GM11168 (cell line): ENCODE results near the gene CACNA1C.

Experiments used
- in situ Hi-C: fragments of 300-500 bp; cut with MboI; formaldehyde crosslinking; loops from one replicate; pipeline ENCODE4 v1.12.0; 2022; ENCODE audit warnings: low sequenced_read_pairs; ENCODE audit not compliant: unreplicated experiment

CACNA1C gene

DNA sequence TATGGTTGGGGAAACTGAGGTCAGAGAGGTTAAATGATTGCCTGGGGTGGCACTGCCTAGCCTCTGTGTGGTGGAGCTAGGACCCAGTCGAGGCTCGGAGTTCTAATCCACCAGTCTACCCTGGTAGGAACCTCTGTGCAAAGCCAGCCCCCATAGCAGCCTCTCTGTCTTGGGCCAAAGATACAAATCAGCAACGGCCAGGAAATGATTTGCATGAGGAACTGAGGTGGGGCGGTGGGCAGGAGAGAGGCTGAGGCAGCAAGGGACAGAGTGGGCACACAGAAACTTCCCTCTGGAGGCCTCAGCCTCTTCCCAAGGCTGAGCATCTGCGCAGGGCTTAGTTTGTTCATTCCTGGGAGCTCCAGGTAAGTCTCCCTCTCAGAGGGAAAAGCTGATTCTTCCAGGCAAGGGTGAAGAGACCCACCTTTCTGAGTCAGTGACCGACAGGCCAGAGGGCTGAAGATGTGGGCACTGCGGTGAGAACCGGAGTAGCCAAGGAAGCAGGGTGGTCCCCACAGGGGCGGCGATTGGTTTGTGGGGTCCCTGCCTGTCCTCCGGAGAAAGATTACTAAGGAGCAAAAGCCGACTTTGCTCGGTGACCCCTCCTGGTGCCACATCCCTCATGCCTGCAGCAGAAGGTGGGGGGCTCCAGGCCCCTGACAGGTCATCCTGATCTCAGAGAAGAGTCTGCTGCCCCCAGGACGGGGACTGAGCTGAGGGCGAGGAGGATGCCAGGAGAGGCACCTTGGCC is 134.6 kb downstream of the CACNA1C start:
- in situ Hi-C loops: no loop called here

DNA sequence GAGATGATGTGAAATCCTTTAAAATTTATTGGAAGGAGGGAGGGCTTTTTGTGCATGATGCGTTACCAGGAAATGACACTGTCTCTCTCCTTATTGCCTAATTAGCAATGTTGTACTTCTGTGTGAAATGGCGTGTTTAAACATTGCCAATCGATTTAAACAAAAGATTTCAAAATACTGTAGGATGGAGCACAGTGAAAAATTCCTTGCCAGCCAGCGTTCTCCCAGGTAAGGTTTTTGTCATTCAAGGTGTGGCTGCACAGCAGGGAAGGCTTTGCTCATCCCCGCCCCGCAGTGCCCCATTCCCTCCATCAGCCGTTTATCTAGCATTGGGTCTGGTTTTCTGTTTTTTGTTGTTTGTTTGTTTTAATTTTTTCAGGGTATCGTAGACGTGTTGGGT is 137.3 kb downstream of the CACNA1C start:
- in situ Hi-C loops: no loop called here

DNA sequence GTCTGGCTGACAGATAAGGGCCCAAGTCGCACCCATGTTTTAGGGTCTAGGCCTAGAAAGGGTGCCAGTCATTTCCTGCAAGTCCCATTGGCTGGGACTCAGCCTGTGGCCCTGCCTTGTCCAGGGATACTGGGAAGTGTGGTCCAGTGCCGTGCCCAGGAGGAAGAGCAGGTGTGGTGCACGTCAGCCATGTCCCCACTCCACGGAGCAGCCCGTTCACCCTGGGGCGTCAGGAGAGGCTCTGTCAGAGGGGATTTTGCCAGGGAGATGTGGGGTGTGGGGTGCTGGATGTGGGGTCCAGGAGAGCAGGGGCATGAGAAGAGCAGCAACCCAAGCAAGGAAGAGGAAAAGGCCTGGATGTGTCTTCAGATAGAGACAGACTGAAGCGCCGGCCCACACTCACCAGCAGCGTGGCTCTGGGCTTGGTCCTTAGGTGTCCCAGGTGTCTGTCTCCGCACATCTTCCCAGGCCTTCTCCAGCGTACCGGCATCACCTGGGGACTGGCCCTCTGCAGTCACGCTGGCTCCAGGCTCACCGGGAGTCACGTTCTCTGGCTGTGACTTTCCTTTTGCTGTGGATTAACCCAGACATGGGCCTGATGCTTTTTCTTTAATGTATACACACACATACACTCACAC is 138.2 kb downstream of the CACNA1C start:
- in situ Hi-C loops: no loop called here

DNA sequence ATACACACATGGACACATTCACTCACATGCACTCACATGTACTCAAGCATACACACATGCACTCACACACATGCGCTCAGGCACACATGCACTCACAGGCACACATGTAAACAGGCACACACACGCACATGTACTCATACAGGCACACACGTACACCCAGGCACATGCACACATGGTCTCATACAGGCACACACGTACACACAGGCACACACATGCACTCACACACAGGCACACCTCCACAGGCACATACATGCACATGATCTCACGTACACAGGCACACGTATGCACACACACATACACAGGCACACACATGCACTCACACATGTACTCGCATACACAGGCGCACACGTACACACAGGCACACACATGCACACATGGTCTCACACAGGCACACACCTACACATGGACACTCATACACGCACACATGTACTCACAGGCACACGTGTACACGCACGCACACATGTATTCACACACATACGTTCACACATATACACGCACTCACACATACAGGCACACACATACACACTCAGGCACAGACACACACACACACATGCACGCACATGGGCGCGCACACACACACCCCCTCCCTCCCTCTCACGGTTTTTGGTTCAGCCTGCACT is 138.9 kb downstream of the CACNA1C start:
- in situ Hi-C loops: no loop called here

- in situ Hi-C loops: no loop called here
Measured at GRCh38 chr12:2192231-2192630, 139.4 kb downstream of the CACNA1C start.

- in situ Hi-C loops: no loop called here
Measured at GRCh38 chr12:2194060-2194459, 141.3 kb downstream of the CACNA1C start.

GRCh38 chr12:2194571-2194970 is 141.8 kb downstream of the CACNA1C start:
- in situ Hi-C loops: no loop called here

DNA sequence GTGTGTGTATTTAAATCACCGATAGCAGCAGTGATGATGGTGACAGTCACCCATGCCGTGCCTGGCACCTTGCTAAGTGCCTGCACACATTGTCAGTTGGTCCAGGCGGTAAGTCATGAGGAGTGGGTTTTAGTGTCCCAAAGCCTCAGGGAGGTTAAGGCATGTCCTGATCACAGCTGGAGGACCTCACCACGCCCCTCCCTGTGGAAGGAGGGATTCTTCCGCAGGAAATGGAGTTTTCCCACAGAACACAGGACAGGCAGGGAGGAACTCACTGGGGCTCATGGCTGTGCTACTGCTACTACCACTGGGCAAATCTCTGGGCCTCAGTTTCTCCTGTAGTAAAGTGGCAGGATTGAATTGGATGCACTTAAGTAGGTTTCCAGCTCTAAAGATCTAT is 142.3 kb downstream of the CACNA1C start:
- in situ Hi-C loops: no loop called here

- in situ Hi-C loops: no loop called here
Measured at GRCh38 chr12:2198005-2198501, 145.3 kb downstream of the CACNA1C start.

DNA sequence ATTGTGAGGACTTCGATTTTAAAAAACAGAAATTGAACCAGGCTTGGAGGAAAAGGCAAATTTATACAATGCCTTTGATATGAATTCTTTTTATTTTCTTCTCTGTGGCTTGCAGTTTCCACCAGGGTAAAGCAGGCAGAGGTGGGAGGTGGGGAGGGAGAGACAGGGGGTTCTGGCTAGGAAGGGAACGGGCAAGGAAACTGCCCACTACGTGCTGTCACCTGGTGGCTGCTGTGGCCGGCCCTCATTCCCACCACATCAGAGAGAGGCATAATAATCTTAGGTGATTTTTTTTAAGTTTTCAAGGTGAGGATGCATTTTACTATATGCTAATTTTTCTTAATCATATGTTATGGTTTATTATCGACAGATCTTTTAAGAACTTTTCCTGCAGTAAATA is 145.8 kb downstream of the CACNA1C start:
- in situ Hi-C loops: no loop called here

GRCh38 chr12:2205996-2206395 is 153.2 kb downstream of the CACNA1C start:
- in situ Hi-C loops: no loop called here

DNA sequence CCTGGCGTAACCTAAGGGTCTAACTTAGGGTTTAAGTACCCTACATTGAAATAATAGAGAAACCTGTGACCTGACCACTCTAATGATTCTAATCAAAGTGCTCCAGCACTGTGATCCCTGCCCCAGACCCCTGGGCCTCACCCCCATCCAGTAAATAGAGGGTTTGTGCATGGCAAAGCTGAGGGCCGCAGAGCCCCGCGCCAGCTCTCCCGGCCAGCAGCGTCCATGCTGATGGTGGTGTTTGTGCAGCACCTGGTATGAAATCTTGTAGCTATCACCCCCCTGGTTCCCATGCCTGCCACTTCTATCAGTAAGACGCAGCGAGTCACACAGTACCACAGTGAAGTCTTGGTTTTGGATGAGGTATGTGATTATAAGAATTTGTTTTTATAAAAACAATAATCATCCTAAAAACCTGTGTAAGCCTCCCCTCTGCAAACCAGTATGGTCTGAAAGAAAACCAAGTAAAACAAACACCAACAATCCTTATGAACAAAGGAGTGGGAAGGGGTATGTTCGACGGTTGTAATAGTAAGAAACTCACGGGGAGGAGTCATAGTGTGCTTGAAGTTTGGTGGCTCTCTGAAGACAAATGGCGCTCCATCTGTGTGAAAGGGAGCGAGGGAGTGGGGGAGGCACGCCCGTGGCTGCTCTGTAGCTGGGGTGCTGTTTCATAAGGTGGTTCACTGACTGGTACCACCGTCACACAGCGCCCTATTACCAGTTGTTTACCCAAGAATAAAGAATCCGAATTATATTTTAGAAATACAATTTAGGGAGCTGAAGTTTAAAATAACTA is 156.2 kb downstream of the CACNA1C start:
- in situ Hi-C loops: no loop called here

GRCh38 chr12:2211119-2211518 is 158.3 kb downstream of the CACNA1C start:
- in situ Hi-C loops: no loop called here

DNA sequence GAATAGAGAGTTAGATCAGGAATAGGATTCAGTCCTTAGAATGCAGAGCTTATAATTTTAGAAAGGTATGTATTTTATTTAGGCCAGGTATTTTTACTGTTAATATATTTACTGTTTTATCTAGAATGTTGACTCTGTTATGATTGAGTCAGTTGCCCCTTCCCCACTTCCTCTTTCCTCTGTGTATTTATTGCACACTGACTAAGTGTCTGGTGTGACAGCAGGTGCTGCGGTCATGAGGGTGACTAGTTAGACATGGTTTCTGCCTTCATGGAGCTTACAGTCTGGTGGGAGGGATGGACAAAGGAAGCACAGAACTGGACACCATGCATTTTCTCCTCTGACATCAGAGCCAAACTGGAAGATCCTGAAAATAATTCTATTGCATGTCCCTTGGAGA is 159.8 kb downstream of the CACNA1C start:
- in situ Hi-C loops: no loop called here

DNA sequence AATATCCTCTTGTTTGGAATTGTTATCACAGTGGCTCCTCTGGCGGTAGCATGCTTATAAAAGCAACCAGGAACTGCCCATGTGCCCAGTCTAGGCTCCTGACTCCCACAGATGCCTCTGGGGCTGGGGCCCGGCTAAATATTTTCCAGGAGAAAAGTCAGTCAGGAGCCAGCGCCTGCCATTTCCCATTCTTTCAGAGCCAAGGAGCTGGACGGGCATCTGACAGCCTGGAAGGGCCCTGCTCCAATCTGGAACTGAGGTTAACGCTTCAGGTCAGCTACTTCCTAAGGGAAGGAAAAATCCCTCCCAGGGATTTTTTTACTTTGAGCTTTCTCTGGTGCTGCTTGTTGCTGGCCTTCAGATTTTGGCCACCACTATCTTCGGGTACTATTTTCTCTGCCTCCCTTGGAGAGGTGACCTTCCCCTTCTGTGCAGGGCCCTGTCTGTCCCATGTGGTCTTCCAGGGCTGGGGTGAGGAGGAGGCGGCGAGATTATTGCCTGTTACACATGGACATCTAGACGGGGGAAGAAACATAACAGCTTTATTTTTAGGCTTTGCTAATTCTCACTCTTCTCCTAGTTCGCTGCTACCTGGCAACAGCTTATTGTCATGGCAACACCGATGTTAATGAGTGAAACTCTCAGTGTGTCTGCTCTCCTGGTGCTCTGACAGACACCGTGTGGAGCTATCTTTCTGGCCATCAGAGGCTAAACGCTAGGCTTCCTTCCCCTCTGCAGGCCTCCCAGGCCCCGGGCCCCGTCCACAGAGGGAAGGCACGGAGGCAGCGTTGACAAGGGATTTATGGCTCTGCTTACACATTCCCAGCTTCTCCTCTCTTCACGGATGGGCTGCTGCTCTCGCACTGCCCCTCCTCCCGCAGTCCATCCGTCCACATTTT is 160.4 kb downstream of the CACNA1C start:
- in situ Hi-C loops: no loop called here

DNA sequence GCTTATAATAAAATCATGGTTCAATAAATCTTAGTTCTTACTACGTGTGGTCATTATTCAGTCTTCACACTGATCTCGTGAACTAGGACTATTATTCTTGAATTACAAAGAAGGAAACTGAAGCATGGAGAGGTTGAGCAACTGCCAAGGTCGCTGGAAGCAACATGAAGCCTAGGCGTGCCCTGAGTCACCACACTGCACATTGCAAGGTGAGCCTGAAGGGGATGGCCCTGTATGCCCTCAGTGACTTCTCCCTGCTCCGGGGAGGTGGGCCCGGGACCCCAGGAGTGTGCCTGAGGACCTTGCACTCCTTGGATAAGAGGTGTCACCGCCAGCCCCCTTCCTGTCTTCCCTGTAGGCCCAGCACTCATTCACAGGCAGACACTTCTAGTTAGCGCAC is 161.6 kb downstream of the CACNA1C start:
- in situ Hi-C loops: no loop called here

DNA sequence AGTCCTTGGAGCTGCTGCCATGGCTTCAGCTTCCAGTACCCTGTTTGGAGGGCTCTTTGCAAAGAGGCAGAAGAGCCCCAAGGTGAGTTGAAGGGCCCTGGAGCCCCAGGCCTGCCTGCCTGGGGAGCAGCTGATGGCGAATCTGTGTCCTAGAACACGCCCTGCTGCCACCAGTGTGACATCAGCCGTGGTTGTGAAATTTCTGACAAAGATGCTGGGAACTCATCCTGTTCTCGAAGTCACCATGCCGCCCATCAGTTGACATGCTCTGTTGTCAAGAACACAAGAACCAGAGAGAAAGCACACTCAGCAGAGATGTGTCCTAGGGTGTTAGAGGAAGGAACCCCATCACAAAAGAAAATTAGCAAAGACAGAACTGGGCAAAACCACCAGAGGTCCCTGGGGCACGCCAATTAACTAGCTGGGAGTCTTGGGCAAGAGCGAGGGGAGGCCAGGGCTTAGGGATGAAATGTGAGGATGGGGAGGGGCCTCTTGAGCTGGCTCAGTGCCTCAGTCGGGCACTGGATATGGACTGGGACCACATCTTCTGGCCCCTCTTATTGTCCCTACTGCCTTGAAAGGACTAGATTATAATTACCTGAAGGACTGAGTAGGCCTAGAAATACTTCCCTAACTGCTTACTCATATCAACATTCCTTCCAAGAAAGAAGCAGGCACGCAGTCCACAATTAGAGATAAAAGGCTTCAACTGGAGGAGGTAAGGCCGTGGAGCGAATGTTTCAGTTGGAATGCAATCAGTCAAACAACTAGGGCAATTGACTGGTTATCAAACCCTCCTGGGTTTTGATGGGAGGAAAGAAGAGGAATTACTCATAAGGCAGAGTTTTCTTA is 163.1 kb downstream of the CACNA1C start:
- in situ Hi-C loops: no loop called here

DNA sequence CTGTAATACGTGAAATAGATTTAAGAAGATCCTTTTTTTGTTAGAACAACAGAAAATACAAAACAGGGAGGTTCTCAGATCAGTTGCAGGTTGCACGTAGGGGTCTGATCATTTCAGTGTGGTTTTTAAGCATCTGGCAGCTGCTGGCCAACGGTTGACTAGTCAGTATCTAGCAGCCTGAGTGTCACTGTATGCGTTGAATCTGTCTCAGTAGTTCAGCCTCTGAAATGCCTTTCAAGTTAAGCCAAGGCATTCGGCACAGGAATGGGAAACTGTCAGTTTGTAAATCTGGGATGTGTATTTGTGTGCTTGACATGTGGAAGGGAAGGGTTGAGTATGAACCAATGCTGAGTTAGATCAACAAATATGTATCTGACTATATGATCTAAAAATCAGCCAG is 165.9 kb downstream of the CACNA1C start:
- in situ Hi-C loops: no loop called here
